ENCODE measurements around the gene SLC9A1. TPM values are rescaled to one million over a fixed set of nuclear protein-coding genes. Genes with fewer than 3 reads are reported as not detected.

Gene SLC9A1
- total RNA-seq, 1 experiment from 2014 or later, result 22.5 TPM

DNA sequence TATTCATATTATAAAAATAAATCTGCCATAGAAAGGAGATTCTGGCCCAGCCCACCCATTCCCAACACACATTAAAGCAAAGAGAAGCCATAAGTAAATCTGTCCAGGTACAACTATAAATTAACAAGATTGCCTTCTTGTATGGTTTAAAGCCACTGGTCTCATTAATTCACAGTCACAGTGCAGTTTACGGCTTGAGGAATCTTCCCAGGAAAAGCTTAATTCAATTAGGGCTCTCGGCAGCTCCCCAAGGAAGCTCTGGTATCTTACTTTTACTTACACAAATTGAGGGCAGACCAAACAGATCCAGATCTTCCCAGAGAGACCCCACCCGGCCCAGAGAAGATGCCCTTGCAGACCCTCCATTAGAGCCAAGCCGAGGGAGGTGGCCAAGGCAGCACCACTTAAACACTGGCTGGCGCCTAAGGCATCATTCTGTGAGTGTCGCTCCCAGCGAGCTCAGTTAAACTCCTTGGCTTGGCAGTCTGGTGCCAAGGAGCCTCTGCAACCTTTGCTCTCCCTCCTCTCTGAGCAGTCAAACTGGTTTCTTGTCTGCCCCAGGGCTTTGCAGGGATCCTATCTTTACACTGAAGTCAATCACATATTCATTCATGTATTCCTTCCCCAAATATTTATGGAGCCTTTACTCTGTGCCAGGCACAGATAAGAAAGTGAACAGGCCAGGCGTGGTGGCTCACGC lies 10.7 kb downstream of the SLC9A1 start (continued):
- TF ChIP-seq, protein P1, sequence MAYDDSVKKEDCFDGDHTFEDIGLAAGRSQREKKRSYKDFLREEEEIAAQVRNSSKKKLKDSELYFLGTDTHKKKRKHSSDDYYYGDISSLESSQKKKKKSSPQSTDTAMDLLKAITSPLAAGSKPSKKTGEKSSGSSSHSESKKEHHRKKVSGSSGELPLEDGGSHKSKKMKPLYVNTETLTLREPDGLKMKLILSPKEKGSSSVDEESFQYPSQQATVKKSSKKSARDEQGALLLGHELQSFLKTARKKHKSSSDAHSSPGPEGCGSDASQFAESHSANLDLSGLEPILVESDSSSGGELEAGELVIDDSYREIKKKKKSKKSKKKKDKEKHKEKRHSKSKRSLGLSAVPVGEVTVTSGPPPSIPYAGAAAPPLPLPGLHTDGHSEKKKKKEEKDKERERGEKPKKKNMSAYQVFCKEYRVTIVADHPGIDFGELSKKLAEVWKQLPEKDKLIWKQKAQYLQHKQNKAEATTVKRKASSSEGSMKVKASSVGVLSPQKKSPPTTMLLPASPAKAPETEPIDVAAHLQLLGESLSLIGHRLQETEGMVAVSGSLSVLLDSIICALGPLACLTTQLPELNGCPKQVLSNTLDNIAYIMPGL (CRISPR knock-in tag; IDR thresholded peaks at IDR 0.05), result no peak
- TF ChIP-seq, protein P2, sequence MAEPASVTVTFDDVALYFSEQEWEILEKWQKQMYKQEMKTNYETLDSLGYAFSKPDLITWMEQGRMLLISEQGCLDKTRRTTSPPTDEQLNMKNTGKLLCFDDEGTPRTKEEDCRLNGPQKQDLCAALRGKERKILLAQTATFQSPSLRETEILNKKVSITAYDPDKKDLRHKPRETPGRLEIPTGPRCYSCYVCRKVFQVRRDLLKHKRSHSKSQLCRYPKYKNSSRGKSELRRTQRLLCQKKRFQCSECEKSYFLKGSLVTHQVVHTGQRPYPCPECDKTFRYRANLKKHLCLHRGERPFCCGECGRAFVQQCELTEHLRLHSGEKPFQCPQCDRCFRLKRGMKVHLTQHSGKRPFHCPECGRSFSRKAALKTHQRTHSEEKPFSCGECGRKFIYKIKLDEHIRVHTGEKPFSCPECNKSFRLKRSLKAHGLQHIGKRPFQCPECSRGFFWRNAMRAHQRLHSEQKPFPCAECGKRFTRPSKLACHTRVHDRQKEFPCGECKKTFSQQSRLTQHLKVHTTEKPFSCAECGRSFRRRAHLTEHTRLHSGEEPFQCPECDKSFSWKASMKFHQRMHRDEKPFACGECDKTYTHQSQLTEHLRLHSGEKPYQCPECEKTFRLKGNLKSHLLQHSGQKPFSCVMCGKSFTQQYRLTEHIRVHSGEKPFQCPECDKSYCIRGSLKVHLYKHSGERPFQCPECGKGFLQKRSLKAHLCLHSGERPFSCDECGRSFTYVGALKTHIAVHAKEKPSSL (CRISPR knock-in tag; conservative IDR thresholded peaks at IDR 0.05), result no peak
- TF ChIP-seq FOXJ3 (CRISPR knock-in tag; IDR thresholded peaks at IDR 0.05; ENCODE audit: borderline replicate concordance) (no peak), ZNF121 (CRISPR knock-in tag; IDR thresholded peaks at IDR 0.05) (no peak), KAT7 (CRISPR knock-in tag; IDR thresholded peaks at IDR 0.05; ENCODE audit: borderline replicate concordance) (no peak), ZNF232 (CRISPR knock-in tag; IDR thresholded peaks at IDR 0.05) (no peak), ZNF219 (CRISPR knock-in tag; IDR thresholded peaks at IDR 0.05; ENCODE audit: borderline replicate concordance) (no peak)
- TF ChIP-seq, protein P3, sequence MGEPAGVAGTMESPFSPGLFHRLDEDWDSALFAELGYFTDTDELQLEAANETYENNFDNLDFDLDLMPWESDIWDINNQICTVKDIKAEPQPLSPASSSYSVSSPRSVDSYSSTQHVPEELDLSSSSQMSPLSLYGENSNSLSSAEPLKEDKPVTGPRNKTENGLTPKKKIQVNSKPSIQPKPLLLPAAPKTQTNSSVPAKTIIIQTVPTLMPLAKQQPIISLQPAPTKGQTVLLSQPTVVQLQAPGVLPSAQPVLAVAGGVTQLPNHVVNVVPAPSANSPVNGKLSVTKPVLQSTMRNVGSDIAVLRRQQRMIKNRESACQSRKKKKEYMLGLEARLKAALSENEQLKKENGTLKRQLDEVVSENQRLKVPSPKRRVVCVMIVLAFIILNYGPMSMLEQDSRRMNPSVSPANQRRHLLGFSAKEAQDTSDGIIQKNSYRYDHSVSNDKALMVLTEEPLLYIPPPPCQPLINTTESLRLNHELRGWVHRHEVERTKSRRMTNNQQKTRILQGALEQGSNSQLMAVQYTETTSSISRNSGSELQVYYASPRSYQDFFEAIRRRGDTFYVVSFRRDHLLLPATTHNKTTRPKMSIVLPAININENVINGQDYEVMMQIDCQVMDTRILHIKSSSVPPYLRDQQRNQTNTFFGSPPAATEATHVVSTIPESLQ (CRISPR knock-in tag; IDR thresholded peaks at IDR 0.05), result no peak
- TF ChIP-seq, protein P4, sequence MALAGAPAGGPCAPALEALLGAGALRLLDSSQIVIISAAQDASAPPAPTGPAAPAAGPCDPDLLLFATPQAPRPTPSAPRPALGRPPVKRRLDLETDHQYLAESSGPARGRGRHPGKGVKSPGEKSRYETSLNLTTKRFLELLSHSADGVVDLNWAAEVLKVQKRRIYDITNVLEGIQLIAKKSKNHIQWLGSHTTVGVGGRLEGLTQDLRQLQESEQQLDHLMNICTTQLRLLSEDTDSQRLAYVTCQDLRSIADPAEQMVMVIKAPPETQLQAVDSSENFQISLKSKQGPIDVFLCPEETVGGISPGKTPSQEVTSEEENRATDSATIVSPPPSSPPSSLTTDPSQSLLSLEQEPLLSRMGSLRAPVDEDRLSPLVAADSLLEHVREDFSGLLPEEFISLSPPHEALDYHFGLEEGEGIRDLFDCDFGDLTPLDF (CRISPR knock-in tag; IDR thresholded peaks at IDR 0.05), result no peak
- TF ChIP-seq, protein P5, sequence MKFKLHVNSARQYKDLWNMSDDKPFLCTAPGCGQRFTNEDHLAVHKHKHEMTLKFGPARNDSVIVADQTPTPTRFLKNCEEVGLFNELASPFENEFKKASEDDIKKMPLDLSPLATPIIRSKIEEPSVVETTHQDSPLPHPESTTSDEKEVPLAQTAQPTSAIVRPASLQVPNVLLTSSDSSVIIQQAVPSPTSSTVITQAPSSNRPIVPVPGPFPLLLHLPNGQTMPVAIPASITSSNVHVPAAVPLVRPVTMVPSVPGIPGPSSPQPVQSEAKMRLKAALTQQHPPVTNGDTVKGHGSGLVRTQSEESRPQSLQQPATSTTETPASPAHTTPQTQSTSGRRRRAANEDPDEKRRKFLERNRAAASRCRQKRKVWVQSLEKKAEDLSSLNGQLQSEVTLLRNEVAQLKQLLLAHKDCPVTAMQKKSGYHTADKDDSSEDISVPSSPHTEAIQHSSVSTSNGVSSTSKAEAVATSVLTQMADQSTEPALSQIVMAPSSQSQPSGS (CRISPR knock-in tag; IDR thresholded peaks at IDR 0.05; ENCODE audit: borderline replicate concordance, low read depth), result no peak
- TF ChIP-seq, protein P6, sequence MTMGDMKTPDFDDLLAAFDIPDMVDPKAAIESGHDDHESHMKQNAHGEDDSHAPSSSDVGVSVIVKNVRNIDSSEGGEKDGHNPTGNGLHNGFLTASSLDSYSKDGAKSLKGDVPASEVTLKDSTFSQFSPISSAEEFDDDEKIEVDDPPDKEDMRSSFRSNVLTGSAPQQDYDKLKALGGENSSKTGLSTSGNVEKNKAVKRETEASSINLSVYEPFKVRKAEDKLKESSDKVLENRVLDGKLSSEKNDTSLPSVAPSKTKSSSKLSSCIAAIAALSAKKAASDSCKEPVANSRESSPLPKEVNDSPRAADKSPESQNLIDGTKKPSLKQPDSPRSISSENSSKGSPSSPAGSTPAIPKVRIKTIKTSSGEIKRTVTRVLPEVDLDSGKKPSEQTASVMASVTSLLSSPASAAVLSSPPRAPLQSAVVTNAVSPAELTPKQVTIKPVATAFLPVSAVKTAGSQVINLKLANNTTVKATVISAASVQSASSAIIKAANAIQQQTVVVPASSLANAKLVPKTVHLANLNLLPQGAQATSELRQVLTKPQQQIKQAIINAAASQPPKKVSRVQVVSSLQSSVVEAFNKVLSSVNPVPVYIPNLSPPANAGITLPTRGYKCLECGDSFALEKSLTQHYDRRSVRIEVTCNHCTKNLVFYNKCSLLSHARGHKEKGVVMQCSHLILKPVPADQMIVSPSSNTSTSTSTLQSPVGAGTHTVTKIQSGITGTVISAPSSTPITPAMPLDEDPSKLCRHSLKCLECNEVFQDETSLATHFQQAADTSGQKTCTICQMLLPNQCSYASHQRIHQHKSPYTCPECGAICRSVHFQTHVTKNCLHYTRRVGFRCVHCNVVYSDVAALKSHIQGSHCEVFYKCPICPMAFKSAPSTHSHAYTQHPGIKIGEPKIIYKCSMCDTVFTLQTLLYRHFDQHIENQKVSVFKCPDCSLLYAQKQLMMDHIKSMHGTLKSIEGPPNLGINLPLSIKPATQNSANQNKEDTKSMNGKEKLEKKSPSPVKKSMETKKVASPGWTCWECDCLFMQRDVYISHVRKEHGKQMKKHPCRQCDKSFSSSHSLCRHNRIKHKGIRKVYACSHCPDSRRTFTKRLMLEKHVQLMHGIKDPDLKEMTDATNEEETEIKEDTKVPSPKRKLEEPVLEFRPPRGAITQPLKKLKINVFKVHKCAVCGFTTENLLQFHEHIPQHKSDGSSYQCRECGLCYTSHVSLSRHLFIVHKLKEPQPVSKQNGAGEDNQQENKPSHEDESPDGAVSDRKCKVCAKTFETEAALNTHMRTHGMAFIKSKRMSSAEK (CRISPR knock-in tag; IDR thresholded peaks at IDR 0.05; ENCODE audit: borderline replicate concordance), result no peak
